ENCODE measurements around the gene SOHLH1.

- TF ChIP-seq CTCF (IDR thresholded peaks at IDR 0.05): no peak
- no peak for TF ChIP-seq POLR2AphosphoS5 (IDR thresholded peaks at IDR 0.05)
Measured at GRCh38 chr9:135736979-135737839, 37.9 kb upstream of the SOHLH1 start.
